Measurements from ENCODE around the gene EDRF1.

EDRF1 gene

DNA sequence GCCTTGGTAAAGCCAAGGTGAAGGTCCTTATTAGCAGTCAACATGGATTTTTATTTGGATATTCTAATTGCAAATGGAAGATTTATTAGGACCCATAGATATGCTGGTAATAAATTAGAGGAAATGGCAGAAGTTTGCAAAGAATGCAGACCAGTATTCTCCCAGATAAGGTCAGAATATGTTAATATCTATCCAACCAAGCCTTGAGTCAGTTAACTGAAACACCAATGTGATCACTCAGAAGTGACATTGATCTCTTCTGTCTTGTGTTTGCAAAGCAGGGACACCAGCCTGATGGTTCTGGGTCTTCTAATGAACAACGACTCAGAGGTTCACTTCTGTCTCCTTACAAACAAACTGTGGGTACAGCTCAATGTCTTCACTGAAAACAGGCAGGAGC lies 82.1 kb downstream of the EDRF1 start:
- Mint-ChIP-seq H3K9me3 (no peaks in the 10 kb centered on the region), H3K27me3 (ENCODE audit: low read depth) (no peaks in the 10 kb centered on the region), H3K4me1 (ENCODE audit: low read depth) (no peaks in the 10 kb centered on the region), H3K4me3 (no peak overlapping the region), H3K36me3 (ENCODE audit: low read depth) (peaks cover 12% of the 10 kb centered on the region), H3K27ac (no peak overlapping the region)

DNA sequence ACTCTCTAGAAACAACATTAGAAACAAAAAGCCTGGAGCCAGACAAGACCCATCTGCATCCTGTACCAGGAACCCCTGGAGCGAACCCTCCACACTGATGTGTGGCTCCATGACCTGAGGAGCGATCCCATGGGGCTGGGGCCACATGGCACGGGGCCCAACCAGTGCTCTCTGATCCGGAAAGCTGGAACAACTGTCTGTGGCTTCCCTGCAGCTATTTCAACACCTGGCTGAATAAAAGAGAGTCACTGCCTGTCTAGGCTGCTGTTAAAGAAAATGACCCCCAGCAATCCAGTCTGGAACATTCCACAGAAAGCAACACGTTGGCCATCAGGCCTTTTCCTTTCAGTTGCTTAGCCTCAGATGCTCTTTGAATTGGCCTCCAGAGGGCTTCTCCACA lies 82.6 kb downstream of the EDRF1 start:
- Mint-ChIP-seq H3K4me3 (no peak overlapping the region), H3K27ac (no peak overlapping the region), H3K27me3 (ENCODE audit: low read depth) (no peaks in the 10 kb centered on the region), H3K36me3 (ENCODE audit: low read depth) (peaks cover 14% of the 10 kb centered on the region), H3K4me1 (ENCODE audit: low read depth) (no peaks in the 10 kb centered on the region), H3K9me3 (no peaks in the 10 kb centered on the region)

GRCh38 chr10:125802739-125803138 lies 83.2 kb downstream of the EDRF1 start:
- H3K4me3 Mint-ChIP-seq: no peak overlapping the region
- peaks cover 4% of the 10 kb centered on the region for H3K4me1 Mint-ChIP-seq (ENCODE audit: low read depth)
- no peaks in the 10 kb centered on the region for H3K9me3 Mint-ChIP-seq
- no peak overlapping the region for H3K27ac Mint-ChIP-seq
- peaks cover 15% of the 10 kb centered on the region for H3K36me3 Mint-ChIP-seq (ENCODE audit: low read depth)
- H3K27me3 Mint-ChIP-seq (ENCODE audit: low read depth): no peaks in the 10 kb centered on the region

DNA sequence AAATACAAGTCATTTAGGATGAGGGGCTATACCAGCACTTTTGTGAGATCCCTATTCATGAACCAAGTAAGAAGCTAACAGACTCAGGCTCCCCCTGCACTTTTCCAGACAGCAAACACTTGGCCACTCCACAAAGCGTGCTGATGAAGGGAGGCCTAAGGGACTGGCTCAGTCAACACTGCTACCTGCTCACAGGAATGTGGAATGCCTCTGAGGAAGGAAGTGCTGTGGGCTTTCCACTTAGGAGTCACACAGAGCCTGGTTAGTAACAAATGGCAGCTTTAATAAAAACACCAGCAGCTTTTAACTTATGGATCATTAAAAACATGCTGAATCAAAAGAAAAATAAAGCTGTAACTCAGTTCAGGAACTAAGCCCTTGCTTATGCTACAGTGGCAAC lies 88.5 kb downstream of the EDRF1 start:
- no peak overlapping the region for H3K27ac Mint-ChIP-seq
- peaks cover 12% of the 10 kb centered on the region for H3K4me1 Mint-ChIP-seq (ENCODE audit: low read depth)
- no peak overlapping the region for H3K4me3 Mint-ChIP-seq
- H3K36me3 Mint-ChIP-seq (ENCODE audit: low read depth): peaks cover 26% of the 10 kb centered on the region
- no peaks in the 10 kb centered on the region for H3K27me3 Mint-ChIP-seq (ENCODE audit: low read depth)
- H3K9me3 Mint-ChIP-seq: no peaks in the 10 kb centered on the region

- no peak overlapping the region for H3K4me3 Mint-ChIP-seq
- no peak overlapping the region for H3K27ac Mint-ChIP-seq
- H3K9me3 Mint-ChIP-seq: no peaks in the 10 kb centered on the region
- H3K36me3 Mint-ChIP-seq (ENCODE audit: low read depth): peaks cover 27% of the 10 kb centered on the region
- H3K4me1 Mint-ChIP-seq (ENCODE audit: low read depth): peaks cover 12% of the 10 kb centered on the region
- H3K27me3 Mint-ChIP-seq (ENCODE audit: low read depth): no peaks in the 10 kb centered on the region
Measured at GRCh38 chr10:125811251-125811650, 91.7 kb downstream of the EDRF1 start.

- Mint-ChIP-seq H3K4me3 (no peak overlapping the region), H3K36me3 (ENCODE audit: low read depth) (peaks cover 22% of the 10 kb centered on the region), H3K4me1 (ENCODE audit: low read depth) (peaks cover 12% of the 10 kb centered on the region), H3K9me3 (no peaks in the 10 kb centered on the region), H3K27me3 (ENCODE audit: low read depth) (no peaks in the 10 kb centered on the region), H3K27ac (no peak overlapping the region)
Measured at GRCh38 chr10:125812128-125812750, 92.7 kb downstream of the EDRF1 start.
